Epithelial cell of proximal tubule (primary cell): ENCODE results near the gene CTIF. TPM values are rescaled to one million over a fixed set of nuclear protein-coding genes. Genes with fewer than 3 reads are reported as not detected.

Source experiments
- DNase-seq: peaks from one replicate; pipeline ENCODE4 v3.0.0-alpha.2; 2011; ENCODE audit warnings: low read depth
- H3K4me3 ChIP-seq: 2 replicates; pipeline ENCODE4 v1.5.1; 2011; ENCODE audit warnings: low read depth, mild to moderate bottlenecking, low read length
- CTCF ChIP-seq: conservative IDR thresholded peaks from 2 replicates; pipeline ENCODE4 v1.5.1; 2012; ENCODE audit warnings: low read depth, mild to moderate bottlenecking, low read length
- total RNA-seq: library from RNA; depleted of rRNA; stranded (reverse); fragments of >200 nt; gene quantifications from 2 replicates; pipeline ENCODE4 v1.2.3, GENCODE V29; 2015

CTIF gene
- total RNA-seq, 1 donor from 2014 or later = 12.9 TPM

- no peak for TF ChIP-seq CTCF
- no peak overlapping the region for H3K4me3 ChIP-seq
These were observed 36.0 kb downstream of the CTIF start for GRCh38 chr18:48574667-48575300.

GRCh38 chr18:48575301-48575657 is 36.4 kb downstream of the CTIF start:
- no peak overlapping the region for H3K4me3 ChIP-seq
- no peak for DNase-seq
- TF ChIP-seq CTCF = no peak

More at GRCh38 chr18:48574667-48575300, 36.0 kb downstream of the CTIF start:
- no peak for DNase-seq

GRCh38 chr18:48575658-48576456 is 37.0 kb downstream of the CTIF start:
- DNase-seq = no peak
- no peak for TF ChIP-seq CTCF
- no peak overlapping the region for H3K4me3 ChIP-seq

- no peak for DNase-seq
These were observed 37.6 kb downstream of the CTIF start for GRCh38 chr18:48576457-48576771.

GRCh38 chr18:48577478-48578190 is 38.8 kb downstream of the CTIF start:
- TF ChIP-seq CTCF = no peak
- no peak for DNase-seq

More at GRCh38 chr18:48576457-48576771, 37.6 kb downstream of the CTIF start:
- TF ChIP-seq CTCF = no peak
- H3K4me3 ChIP-seq = no peak overlapping the region

GRCh38 chr18:48578289-48578688 is 39.5 kb downstream of the CTIF start:
- TF ChIP-seq CTCF = no peak
- H3K4me3 ChIP-seq = no peak overlapping the region
- no peak for DNase-seq

More at GRCh38 chr18:48577478-48578190, 38.8 kb downstream of the CTIF start:
- no peak overlapping the region for H3K4me3 ChIP-seq
